K562 (cell line): ENCODE data around the gene WDR86. TPM values are rescaled to one million over a fixed set of nuclear protein-coding genes. Genes with fewer than 3 reads are reported as not detected.

Experiments
- ARID1B ChIP-seq: fragments of 450-650 bp; IDR thresholded peaks from 2 replicates; pipeline ENCODE4 v1.6.1; 2016; ENCODE audit warnings: antibody characterized with exemption, mild to moderate bottlenecking, inconsistent platforms
- CCAR2 ChIP-seq: fragments of 200-400 bp; formaldehyde crosslinking; IDR thresholded peaks from 2 replicates; pipeline ENCODE4 v1.6.1; 2017; ENCODE audit warnings: mild to moderate bottlenecking, low read depth, low read length
- CHD7 ChIP-seq: fragments of 200-600 bp; sonication (generic); IDR thresholded peaks from one replicate; pipeline ENCODE4 v1.6.1; 2012; ENCODE audit warnings: mild to moderate bottlenecking, low read depth, low read length, inconsistent platforms
- FOSL1 ChIP-seq: fragments of 200-800 bp; sonication (Bioruptor generic); conservative IDR thresholded peaks from 2 replicates; pipeline ENCODE4 v1.6.1; 2016; ENCODE audit warnings: missing genetic modification characterization, missing compliant biosample characterization
- FOXP1 ChIP-seq: sonication (generic); formaldehyde crosslinking; IDR thresholded peaks from 2 replicates; pipeline ENCODE4 v1.8.0; 2022; ENCODE audit warnings: mild to moderate bottlenecking, missing genetic modification reagents
- JUND ChIP-seq, 2 experiments: IDR thresholded peaks; 2 replicates in 1 of 2; 3 replicates in 1 of 2; pipeline ENCODE4 v1.6.1; 2011; ENCODE audit warnings: borderline replicate concordance in 2 of 2, low read depth in 2 of 2, low read length in 2 of 2, improper control_type of control experiment in 1 of 2, missing biosample characterization in 1 of 2, missing genetic modification characterization in 1 of 2, missing genetic modification reagents in 1 of 2
- NFATC3 ChIP-seq: fragments of 450-650 bp; IDR thresholded peaks from 2 replicates; pipeline ENCODE4 v1.6.1; 2017; ENCODE audit warnings: mild to moderate bottlenecking
- ZKSCAN1 ChIP-seq: fragments of 150-350 bp; IDR thresholded peaks from 2 replicates; pipeline ENCODE4 v1.6.1; 2016; ENCODE audit warnings: low read depth, low read length
- ZNF140 ChIP-seq: fragments of 250-450 bp; sonication (Bioruptor Pico); IDR thresholded peaks from 2 replicates; pipeline ENCODE4 v1.8.0; 2021; ENCODE audit warnings: moderate library complexity, mild to moderate bottlenecking, inconsistent platforms
- polyA plus RNA-seq, 8 experiments: library from polyadenylated mRNA; depleted of rRNA in 4 of 8; stranded (reverse) in 5 of 8; unstranded in 3 of 8; fragments of >200 nt; fragmentation: Nextera tagmentation in 2 of 8; fragmentation: Illumina TruSeq in 1 of 8; extraction: Ambion mirVana in 2 of 8; extraction: Trizol in 1 of 8; gene quantifications; 2 replicates each; pipeline versions ENCODE4 v1.2.1 to v1.2.3, GENCODE V29; 2011 to 2014; ENCODE audit warnings: inconsistent platforms in 1 of 8, missing spikeins in 1 of 8
- total RNA-seq, 7 experiments: library from RNA; depleted of rRNA in 6 of 7; stranded (reverse); fragments of >200 nt in 6 of 7; fragmentation: Illumina TruSeq in 2 of 7; extraction: Trizol in 2 of 7; gene quantifications; 2 replicates each; pipeline versions ENCODE4 v1.2.1 to v1.2.3, GENCODE V29; 2011 to 2021; ENCODE audit warnings: low replicate concordance in 1 of 7

Gene WDR86
- total and polyA plus RNA-seq, 9 of the 15 experiments (the other 6 are each of a cell fraction or from before 2014, with no cell fraction given) = 0.24 TPM; not detected in 8

- TF ChIP-seq CHD7 (no peak), ZNF140 (CRISPR knock-in tag) (no peak), FOXP1 (CRISPR knock-in tag) (no peak), ZKSCAN1 (no peak), ARID1B (peak; percentile 20; the same call in 1 of the 2 replicates), CCAR2 (no peak), NFATC3 (no peak), FOSL1 (peak; percentile 75), JUND (IDR thresholded peaks at IDR 0.05; ENCODE audit: borderline replicate concordance, low read depth, low read length) (peak; percentile 46; the same call in 1 of the 2 replicates), JUND (tag; IDR thresholded peaks at IDR 0.05; ENCODE audit: borderline replicate concordance, low read depth, low read length) (no peak)
Measured at GRCh38 chr7:151346470-151346769, 63.4 kb downstream of the WDR86 start (continued).
